Uterus (tissue), 2 donors: ENCODE measurements around the gene GLIPR2.

Experiments
- POLR2A ChIP-seq, 2 donors: fragments of 450-650 bp; IDR thresholded peaks; one replicate each; pipeline ENCODE4 v1.6.1; 2016; ENCODE audit warnings: antibody characterized with exemption in 2 of 2, mild to moderate bottlenecking in 1 of 2, moderate library complexity in 1 of 2
- TF ChIP-seq, protein P1 (sequence below), 4 experiments: fragments of 200-600 bp in 2 of 4; fragments of 450-650 bp in 2 of 4; sonication (generic) in 2 of 4; IDR thresholded peaks; one replicate each; pipeline ENCODE4 v1.5.1; 2016 to 2019; ENCODE audit warnings: antibody characterized with exemption in 4 of 4, mild to moderate bottlenecking in 2 of 4, moderate library complexity in 1 of 4

DNA sequence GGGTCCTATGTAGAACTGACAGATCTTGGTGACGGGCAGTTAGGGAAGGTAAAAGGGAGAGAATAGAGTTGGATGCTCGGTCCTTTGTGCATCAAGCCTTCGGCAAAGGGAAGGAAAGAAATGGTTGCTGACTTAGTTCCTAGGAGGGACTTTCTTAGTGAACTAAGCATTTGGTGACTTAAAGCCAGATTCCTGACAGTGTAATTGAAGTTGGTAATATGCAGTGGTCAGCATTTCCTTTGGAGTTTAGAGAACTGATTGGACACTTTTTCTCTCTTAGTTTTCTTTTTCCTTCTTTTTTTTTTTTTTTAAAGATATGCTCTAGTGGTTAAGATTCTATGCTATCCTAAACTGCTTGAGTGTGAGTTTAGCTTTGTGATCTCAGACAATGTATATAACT, 56.5 kb downstream of the GLIPR2 start:
- TF ChIP-seq, protein P1, sequence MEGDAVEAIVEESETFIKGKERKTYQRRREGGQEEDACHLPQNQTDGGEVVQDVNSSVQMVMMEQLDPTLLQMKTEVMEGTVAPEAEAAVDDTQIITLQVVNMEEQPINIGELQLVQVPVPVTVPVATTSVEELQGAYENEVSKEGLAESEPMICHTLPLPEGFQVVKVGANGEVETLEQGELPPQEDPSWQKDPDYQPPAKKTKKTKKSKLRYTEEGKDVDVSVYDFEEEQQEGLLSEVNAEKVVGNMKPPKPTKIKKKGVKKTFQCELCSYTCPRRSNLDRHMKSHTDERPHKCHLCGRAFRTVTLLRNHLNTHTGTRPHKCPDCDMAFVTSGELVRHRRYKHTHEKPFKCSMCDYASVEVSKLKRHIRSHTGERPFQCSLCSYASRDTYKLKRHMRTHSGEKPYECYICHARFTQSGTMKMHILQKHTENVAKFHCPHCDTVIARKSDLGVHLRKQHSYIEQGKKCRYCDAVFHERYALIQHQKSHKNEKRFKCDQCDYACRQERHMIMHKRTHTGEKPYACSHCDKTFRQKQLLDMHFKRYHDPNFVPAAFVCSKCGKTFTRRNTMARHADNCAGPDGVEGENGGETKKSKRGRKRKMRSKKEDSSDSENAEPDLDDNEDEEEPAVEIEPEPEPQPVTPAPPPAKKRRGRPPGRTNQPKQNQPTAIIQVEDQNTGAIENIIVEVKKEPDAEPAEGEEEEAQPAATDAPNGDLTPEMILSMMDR (IDR thresholded peaks at IDR 0.05): no peak
- no peak for TF ChIP-seq POLR2A (IDR thresholded peaks at IDR 0.05)
